Gastrocnemius medialis (tissue), 4 donors: ENCODE results near the gene INSIG1.

Experiments used
- POLR2A ChIP-seq, 2 donors: fragments of 450-650 bp; IDR thresholded peaks; one replicate each; pipeline ENCODE4 v1.6.1; 2017; ENCODE audit warnings: antibody characterized with exemption in 2 of 2, mild to moderate bottlenecking in 2 of 2, moderate library complexity in 2 of 2
- TF ChIP-seq, protein P1 (sequence below), 5 experiments: fragments of 450-650 bp in 3 of 5; fragments of 200-600 bp in 2 of 5; sonication (generic) in 2 of 5; IDR thresholded peaks in 4 of 5; conservative IDR thresholded peaks in 1 of 5; 1 replicate in 4 of 5; 2 replicates in 1 of 5; pipeline ENCODE4 v1.5.1; 2016 to 2019; ENCODE audit warnings: antibody characterized with exemption in 5 of 5, mild to moderate bottlenecking in 3 of 5, moderate library complexity in 3 of 5

DNA sequence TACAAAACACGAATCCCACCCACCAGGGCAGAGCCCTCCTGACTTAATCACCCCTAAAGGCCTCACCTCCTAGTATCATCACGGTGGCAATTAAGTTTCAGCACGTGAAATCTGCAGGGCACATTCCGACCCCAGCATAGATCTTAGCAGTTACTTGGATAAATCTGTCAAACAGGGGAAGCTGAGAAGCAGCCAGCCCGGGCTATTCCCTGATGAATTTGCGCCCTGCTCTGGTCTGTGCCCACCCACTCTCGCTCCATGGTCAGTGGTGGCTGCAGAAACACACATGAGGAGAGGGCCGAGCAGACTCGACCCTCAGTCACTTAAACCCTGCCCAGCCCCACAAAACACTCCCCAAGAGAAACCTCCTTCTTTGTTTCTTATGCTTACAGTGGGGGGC is 28.7 kb downstream of the INSIG1 start:
- TF ChIP-seq, protein P1, sequence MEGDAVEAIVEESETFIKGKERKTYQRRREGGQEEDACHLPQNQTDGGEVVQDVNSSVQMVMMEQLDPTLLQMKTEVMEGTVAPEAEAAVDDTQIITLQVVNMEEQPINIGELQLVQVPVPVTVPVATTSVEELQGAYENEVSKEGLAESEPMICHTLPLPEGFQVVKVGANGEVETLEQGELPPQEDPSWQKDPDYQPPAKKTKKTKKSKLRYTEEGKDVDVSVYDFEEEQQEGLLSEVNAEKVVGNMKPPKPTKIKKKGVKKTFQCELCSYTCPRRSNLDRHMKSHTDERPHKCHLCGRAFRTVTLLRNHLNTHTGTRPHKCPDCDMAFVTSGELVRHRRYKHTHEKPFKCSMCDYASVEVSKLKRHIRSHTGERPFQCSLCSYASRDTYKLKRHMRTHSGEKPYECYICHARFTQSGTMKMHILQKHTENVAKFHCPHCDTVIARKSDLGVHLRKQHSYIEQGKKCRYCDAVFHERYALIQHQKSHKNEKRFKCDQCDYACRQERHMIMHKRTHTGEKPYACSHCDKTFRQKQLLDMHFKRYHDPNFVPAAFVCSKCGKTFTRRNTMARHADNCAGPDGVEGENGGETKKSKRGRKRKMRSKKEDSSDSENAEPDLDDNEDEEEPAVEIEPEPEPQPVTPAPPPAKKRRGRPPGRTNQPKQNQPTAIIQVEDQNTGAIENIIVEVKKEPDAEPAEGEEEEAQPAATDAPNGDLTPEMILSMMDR (IDR thresholded peaks at IDR 0.05 in 4 of 5, conservative IDR thresholded peaks at IDR 0.05 in 1 of 5) = no peak
- TF ChIP-seq POLR2A (IDR thresholded peaks at IDR 0.05) = no peak
